ENCODE data around the gene CCL14. TPM values are rescaled to one million over a fixed set of nuclear protein-coding genes. Genes with fewer than 3 reads are reported as not detected.
"Not testable (repeated sequence)": the region's sequence is repeated elsewhere in the genome, so short reads cannot be mapped to it uniquely, and the experiment has no call there.

CCL14 gene
- total and polyA plus RNA-seq, 2 of the 8 experiments (the other 6 are each of a cell fraction or from before 2014, with no cell fraction given) = not detected

DNA sequence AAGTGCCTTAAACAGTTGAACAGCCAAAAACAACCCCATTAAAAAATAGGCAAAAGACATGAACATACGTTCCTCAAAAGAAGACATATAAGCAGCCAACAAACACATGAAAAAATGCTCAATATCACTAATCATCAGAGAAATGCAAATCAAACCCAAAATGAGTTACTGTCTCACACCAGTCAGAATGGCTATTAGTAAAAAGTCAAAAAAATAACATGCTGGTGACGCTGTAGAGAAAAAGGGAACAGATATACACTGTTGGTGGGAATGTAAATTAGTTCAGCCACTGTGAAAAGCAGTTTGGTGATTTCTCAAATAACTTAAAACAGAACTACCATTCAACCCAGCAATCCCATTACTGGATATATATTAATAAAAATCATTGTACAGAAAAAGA is 8.8 kb upstream of the CCL14 start:
- H2BK12ac ChIP-seq (ENCODE audit: low read depth, low read length); FAIRE-seq; POLR2A ChIA-PET (ENCODE audit: partially characterized antibody); H3K4me1 ChIP-seq (replicated peaks in 1 of 4; ENCODE audit: control insufficient read depth in 3 of 4, insufficient read depth in 4 of 4, low read length in 3 of 4); H3K4me2 ChIP-seq (ENCODE audit: insufficient read depth in 1 of 2, low read depth in 2 of 2, low read length in 2 of 2); CTCF ChIA-PET (ENCODE audit: partially characterized antibody); H3K18ac ChIP-seq (ENCODE audit: extremely low read depth, low read length); H4K5ac ChIP-seq (ENCODE audit: insufficient read length, low read depth, low read length); H4K8ac ChIP-seq (ENCODE audit: extremely low read depth, insufficient read depth, low read length); H2BK120ac ChIP-seq (replicated peaks; ENCODE audit: low read depth, low read length); H2AFZ ChIP-seq (ENCODE audit: low read length); H3K9ac ChIP-seq (replicated peaks in 1 of 4; ENCODE audit: extremely low read depth in 1 of 4, low read depth in 3 of 4, low read length in 3 of 4); H3K23ac ChIP-seq (ENCODE audit: insufficient read length); H3K36me3 ChIP-seq (ENCODE audit: control insufficient read depth in 2 of 4, insufficient read depth in 4 of 4, low read length in 3 of 4); H3K14ac ChIP-seq (ENCODE audit: insufficient read length); H3K23me2 ChIP-seq (ENCODE audit: low read depth, low read length); H3K79me1 ChIP-seq (ENCODE audit: low read depth, low read length); H3K9me3 ChIP-seq (ENCODE audit: insufficient read depth in 2 of 2, low read depth in 1 of 2, low read length in 1 of 2); H3K4ac ChIP-seq (replicated peaks; ENCODE audit: insufficient read length, low read depth, low read length); H2BK5ac ChIP-seq (ENCODE audit: low read depth, low read length); DNase-seq (ENCODE audit: low read depth in 1 of 2, low spot score in 2 of 2); H3K27me3 ChIP-seq (replicated peaks in 1 of 4; ENCODE audit: control insufficient read depth in 3 of 4, extremely low read depth in 1 of 4, insufficient read depth in 3 of 4, low read length in 3 of 4); H4K20me1 ChIP-seq (replicated peaks in 1 of 2; ENCODE audit: control insufficient read depth in 1 of 2, insufficient read depth in 2 of 2, low read length in 2 of 2); H2BK15ac ChIP-seq (ENCODE audit: low read length); H3K27ac ChIP-seq (ENCODE audit: low read depth, low read length); H3K56ac ChIP-seq (replicated peaks; ENCODE audit: insufficient read length, low read depth, low read length); H4K91ac ChIP-seq (replicated peaks; ENCODE audit: insufficient read length, low read length); H3K79me2 ChIP-seq (ENCODE audit: control insufficient read depth in 1 of 2, insufficient read depth in 2 of 2, low read length in 2 of 2); H2BK20ac ChIP-seq (ENCODE audit: low read length); H3K4me3 ChIP-seq (ENCODE audit: extremely low read depth in 1 of 4, insufficient read depth in 2 of 4, low read depth in 3 of 4, low read length in 4 of 4); H2AK5ac ChIP-seq (ENCODE audit: low read depth, low read length): not testable (repeated sequence)
- 76% methylated on average over 2 of the region's 2 CpGs; no CpG with 5 or more reads in 1 of the 2 experiments for WGBS, 2 experiments (ENCODE audit: extremely low coverage in 1 of 2, insufficient coverage in 1 of 2, insufficient read length in 1 of 2, insufficient replicate concordance in 2 of 2, low coverage in 1 of 2, low lambda C conversion rate in 2 of 2, missing lambda C conversion rate in 1 of 2)
